GM19438 (cell line): ENCODE results near the gene TBC1D17.

Source experiments
- ATAC-seq: cut with Tn5 transposase; IDR thresholded peaks from one replicate; pipeline ENCODE4 v1.9.1; 2021; ENCODE audit warnings: low read depth; ENCODE audit not compliant: unreplicated experiment

TBC1D17 gene

GRCh38 chr19:49933643-49934042, 56.1 kb downstream of the TBC1D17 start:
- ATAC-seq = no peak

GRCh38 chr19:49936549-49936948, 59.0 kb downstream of the TBC1D17 start:
- no peak for ATAC-seq

- no peak for ATAC-seq
These were observed 60.4 kb downstream of the TBC1D17 start for GRCh38 chr19:49937750-49938381.
